ENCODE data around the gene GCNA. TPM values are rescaled to one million over a fixed set of nuclear protein-coding genes. Genes with fewer than 3 reads are reported as not detected.

GCNA gene, protein sequence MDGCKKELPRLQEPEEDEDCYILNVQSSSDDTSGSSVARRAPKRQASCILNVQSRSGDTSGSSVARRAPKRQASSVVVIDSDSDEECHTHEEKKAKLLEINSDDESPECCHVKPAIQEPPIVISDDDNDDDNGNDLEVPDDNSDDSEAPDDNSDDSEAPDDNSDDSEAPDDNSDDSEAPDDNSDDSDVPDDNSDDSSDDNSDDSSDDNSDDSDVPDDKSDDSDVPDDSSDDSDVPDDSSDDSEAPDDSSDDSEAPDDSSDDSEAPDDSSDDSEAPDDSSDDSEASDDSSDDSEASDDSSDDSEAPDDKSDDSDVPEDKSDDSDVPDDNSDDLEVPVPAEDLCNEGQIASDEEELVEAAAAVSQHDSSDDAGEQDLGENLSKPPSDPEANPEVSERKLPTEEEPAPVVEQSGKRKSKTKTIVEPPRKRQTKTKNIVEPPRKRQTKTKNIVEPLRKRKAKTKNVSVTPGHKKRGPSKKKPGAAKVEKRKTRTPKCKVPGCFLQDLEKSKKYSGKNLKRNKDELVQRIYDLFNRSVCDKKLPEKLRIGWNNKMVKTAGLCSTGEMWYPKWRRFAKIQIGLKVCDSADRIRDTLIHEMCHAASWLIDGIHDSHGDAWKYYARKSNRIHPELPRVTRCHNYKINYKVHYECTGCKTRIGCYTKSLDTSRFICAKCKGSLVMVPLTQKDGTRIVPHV
- total RNA-seq, result 2.1 TPM
- long read RNA-seq, partial matches to known transcripts, result 0 of 1 reads
- long read RNA-seq, other reads (novel, unspliced or antisense), result 1 of 1 reads

DNA sequence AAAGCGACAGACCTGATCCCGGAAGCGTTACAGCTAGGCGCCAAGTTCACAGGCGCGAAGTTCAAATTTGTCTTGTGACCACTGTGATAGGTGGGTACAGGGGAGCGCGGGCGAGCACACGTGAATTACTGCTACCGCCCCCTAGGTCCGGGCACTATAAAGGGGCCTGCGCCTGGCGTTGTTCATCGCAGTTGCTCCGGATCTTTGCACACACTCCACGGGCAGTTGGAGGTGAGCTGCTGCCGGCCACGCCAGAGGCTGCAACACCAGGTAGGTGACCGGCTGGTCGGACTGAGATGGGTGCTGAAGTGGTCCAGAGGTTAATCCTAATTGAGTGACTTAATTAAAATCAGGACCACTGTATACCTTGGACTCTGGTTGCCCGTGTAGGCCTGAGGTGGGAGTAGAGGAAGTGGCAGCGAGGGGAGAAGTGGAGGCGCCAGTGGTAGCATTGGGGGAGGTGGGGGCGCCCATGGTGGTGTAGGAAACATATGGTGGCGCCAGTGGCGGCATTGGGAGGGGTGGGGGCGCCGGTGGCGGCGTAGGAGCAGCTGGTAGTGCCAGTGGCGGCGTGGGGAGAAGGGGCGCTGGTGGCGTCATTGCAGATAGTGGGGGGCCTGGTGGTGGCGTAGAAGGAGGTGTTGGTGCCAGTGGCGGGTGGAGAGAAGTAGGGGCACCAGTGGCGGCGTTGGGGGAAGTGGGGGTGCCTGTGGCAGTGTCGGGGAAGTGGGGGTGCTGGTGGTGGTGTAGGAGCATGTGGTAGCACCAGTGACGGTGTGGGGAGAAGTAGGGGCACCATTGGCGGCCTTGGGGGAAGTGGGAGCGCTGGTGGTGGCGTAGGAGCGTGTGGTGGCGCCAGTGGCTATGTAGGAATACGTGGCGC, at the start of gene GCNA:
GCNA (plus strand) TSS at position 185 of the 883 bp plus-strand sequence. CDS start 2,385 bp downstream, outside the sequence.
- Histone ChIP-seq H3K27ac (no peak within 1 kb of the TSS), H3K9me3 (no peaks in the 10 kb centered on the region), H3K36me3 (peaks cover 33% of the 10 kb centered on the region), H3K4me1 (no peaks in the 10 kb centered on the region), H3K4me3 (no peak within 1 kb of the TSS), H3K27me3 (ENCODE audit: low read depth) (no peaks in the 10 kb centered on the region)
- intact Hi-C loops (cut with DNase I), result no loop called here
- no peak for DNase-seq
- TF ChIP-seq CTCF (IDR thresholded peaks at IDR 0.05), result no peak
- no peak for ATAC-seq

DNA sequence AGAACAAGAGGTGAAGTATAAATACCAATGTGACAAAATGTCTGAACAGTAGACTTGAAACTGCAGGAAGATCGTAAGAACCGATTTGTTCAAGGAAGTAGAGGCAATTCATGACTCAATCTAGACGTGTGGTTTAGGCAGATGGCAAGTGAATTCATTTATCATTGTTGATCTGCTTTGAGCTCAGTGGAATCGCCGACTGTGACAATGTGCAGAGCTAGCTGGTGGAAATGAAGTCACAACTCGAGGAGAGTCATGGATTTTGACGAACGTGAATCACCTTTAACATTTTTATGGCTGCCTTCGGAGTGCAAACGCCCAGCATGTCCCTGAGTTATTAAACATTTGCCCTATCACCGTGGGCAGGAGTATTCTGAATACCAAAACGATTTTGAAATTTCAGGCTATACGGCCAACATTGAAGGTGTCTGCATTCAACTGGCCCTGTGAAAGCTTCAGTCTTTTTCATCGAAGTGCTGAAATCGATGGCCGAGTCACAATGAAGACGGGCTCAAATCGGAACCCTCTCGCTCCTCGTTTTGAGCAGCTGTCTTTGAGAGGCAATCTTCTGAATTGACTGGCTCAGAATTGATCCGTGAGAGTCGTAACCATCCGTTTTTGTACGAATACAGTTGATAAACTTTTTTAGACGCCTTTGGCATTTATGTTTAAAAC, 46.0 kb upstream of the GCNA start:
- DNase-seq (no peak), ATAC-seq (peak; percentile 8 to 24)
- Histone ChIP-seq H3K36me3 (peaks cover 1% of the 10 kb centered on the region), H3K27ac (peak overlapping the region; percentile 85), H3K27me3 (ENCODE audit: low read depth) (no peaks in the 10 kb centered on the region), H3K4me3 (peak overlapping the region; percentile 75), H3K9me3 (no peaks in the 10 kb centered on the region), H3K4me1 (no peaks in the 10 kb centered on the region)
- intact Hi-C loops (cut with DNase I), result no loop called here
- no peak for TF ChIP-seq CTCF (IDR thresholded peaks at IDR 0.05)

DNA sequence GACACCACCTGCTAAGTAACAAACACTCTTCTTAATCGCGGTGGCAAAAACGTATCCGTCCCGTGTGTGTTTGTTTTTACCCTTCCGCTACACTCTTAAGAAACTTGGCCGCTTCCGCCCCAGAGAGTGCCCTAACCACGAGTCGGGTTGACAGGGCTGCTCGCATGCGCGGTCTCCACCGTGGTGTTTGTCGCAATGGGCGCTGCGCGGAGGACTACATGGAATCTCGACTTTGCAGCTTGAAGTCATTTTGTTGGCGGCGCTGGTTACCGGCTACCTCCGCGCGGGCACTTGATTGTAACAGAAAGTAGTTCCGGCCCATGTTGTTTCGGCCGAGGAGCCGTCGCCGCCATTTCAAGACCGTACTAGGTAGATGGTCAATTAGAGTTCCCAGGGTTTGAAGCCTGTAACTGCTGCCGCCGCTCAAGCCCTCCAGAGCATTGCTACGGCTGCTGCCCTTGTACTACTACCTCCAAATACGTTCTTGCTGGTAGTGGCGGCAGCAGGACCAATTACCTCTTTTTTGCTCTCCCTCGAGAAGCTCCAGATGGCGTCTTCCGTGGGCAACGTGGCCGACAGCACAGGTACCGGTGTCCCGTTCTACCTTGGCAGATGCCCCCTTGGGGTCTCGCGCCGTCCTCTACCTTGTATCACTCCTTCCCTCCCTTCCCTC, 45.3 kb upstream of the GCNA start, which contains the start of gene OGT:
OGT (plus strand) TSS at position 352 of the 673 bp plus-strand sequence; CDS start at position 548, 196 bp downstream.
- Histone ChIP-seq H3K27ac (peak within 1 kb of the TSS; percentile 85), H3K4me3 (peak within 1 kb of the TSS; percentile 75), H3K27me3 (ENCODE audit: low read depth) (no peaks in the 10 kb centered on the region), H3K4me1 (no peaks in the 10 kb centered on the region), H3K36me3 (peaks cover 8% of the 10 kb centered on the region), H3K9me3 (no peaks in the 10 kb centered on the region)
- DNase-seq, result peak; percentile 96
- TF ChIP-seq CTCF (IDR thresholded peaks at IDR 0.05), result no peak
- peak; percentile 96 to 99 for ATAC-seq
- intact Hi-C loops (cut with DNase I), result no loop called here

DNA sequence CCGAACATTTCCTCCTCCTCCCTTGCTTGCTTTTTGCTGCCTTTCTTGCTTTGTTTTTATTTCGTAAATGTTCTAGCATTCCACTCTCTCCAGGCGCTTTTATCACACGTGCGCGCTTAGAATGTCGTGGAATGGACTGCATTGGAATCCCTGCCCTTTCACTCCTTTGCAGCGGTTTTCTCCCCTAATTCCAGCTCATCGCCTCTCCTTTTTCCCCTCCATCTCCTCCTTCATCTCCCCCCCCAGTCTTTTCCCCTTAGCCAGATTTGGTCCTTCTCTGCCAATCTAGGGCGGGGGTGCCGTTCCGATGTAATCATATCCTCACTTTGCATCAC, 44.8 kb upstream of the GCNA start:
- H3K27ac ChIP-seq, result peak overlapping the region; percentile 85
- H3K36me3 ChIP-seq, result peaks cover 14% of the 10 kb centered on the region
- H3K4me1 ChIP-seq, result peaks cover 5% of the 10 kb centered on the region
- intact Hi-C loops (cut with DNase I), result no loop called here
- no peaks in the 10 kb centered on the region for H3K27me3 ChIP-seq (ENCODE audit: low read depth)
- H3K4me3 ChIP-seq, result peak overlapping the region; percentile 75
- ATAC-seq (peak in 1 of 2 donors; percentile 1), DNase-seq (no peak)
- H3K9me3 ChIP-seq, result no peaks in the 10 kb centered on the region
- no peak for TF ChIP-seq CTCF (IDR thresholded peaks at IDR 0.05)

Data from lower lobe of right lung (tissue), 2 donors.